ENCODE measurements around the gene ADSS2. TPM values are rescaled to one million over a fixed set of nuclear protein-coding genes. Genes with fewer than 3 reads are reported as not detected.
"Not testable (repeated sequence)": the region's sequence is repeated elsewhere in the genome, so short reads cannot be mapped to it uniquely, and the experiment has no call there.

ADSS2 gene
- total RNA-seq, 4 donors from 2014 or later: 39.4 to 59.3 (median 47.0) TPM

DNA sequence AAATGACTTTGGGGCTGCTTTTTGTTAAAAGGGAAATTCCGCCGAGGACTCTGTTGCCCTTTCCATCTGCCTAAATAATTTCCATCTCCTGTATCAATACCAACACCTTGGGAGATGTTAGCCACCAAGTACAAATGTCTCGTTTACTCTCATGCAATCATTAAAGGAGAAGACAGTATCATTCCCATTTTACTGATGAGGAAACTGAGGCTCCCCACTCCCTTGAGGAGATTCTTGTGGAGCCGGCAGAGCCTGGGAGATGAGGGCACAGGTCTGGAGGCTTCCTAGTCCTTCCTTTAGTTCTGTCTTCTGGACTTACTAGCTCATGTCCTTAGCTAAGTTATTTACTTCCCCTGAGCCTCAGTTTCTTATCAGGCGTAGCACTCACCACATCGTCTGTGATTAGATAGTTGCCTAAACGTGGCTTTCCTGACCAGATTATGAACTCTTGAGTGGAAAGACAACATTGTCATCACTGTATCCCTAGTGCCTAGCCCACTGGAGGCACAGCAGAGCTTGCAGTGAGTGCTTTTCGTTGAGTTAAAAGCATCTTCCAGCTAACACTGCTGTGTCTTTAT, 81.6 kb downstream of the ADSS2 start:
- H3K4me3 ChIP-seq (ENCODE audit: low read depth, poor library complexity, severe bottlenecking): no peak overlapping the region
- intact Hi-C loops (cut with DNase I; ENCODE audit: low total_unique reads): loop anchor here (1.0 kb wide), 1 partner anchor 45 kb away; no protein-coding TSS in a partner anchor
- 70% methylated on average over 8 of the region's 8 CpGs for WGBS, 2 donors
- TF ChIP-seq, protein P1, sequence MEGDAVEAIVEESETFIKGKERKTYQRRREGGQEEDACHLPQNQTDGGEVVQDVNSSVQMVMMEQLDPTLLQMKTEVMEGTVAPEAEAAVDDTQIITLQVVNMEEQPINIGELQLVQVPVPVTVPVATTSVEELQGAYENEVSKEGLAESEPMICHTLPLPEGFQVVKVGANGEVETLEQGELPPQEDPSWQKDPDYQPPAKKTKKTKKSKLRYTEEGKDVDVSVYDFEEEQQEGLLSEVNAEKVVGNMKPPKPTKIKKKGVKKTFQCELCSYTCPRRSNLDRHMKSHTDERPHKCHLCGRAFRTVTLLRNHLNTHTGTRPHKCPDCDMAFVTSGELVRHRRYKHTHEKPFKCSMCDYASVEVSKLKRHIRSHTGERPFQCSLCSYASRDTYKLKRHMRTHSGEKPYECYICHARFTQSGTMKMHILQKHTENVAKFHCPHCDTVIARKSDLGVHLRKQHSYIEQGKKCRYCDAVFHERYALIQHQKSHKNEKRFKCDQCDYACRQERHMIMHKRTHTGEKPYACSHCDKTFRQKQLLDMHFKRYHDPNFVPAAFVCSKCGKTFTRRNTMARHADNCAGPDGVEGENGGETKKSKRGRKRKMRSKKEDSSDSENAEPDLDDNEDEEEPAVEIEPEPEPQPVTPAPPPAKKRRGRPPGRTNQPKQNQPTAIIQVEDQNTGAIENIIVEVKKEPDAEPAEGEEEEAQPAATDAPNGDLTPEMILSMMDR (IDR thresholded peaks at IDR 0.05): no peak
- no peak for DNase-seq (ENCODE audit: low spot score in 2 of 2)

DNA sequence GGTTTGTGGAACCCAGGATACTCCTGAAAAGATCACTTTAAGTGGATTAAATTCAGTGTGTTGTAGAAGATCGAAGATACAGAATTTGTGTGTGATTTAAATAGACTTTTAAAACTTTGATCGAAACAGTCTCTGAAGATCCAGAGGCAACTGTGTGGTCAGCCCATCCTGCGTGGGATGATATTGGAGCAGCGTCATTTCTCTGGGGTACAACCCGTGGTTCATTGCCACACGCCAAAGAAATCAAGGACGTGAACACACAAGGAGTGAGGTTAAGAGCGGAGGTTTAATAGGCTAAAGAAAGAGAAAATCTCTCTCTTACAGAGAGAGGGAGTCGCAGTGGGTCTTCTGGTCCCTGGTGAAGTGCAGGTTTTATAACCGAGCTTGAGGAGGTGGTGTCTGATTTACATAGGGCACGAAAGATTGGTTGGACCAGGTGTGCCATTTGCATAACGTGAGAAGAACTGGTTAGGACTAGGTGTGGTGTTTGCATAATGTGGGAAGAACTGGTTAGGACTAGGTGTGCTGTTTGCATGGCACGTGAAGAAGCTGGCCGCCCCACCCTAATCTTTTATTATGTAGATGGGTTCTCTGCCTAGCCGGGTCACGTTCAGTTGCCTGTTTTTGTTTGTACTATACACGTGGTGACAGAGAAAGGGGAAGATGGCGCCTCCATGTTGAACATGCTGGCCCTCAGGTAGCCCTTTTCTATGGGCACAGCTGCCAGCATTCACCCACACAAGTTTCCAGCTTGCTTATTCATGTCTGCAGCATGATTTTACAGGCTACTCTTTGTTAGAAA, 82.3 kb downstream of the ADSS2 start:
- H3K4me3 ChIP-seq (ENCODE audit: low read depth, poor library complexity, severe bottlenecking): no peak overlapping the region
- intact Hi-C loops (cut with DNase I; ENCODE audit: low total_unique reads): loop anchor here (1.0 kb wide), 1 partner anchor 46 kb away; no protein-coding TSS in a partner anchor
- WGBS, 2 donors: 56 to 72% methylated on average over 18 of the region's 18 CpGs
- DNase-seq (ENCODE audit: low spot score in 2 of 2): peak in 1 of 2 donors; percentile 76
- TF ChIP-seq POLR2A (IDR thresholded peaks at IDR 0.05): no peak
- TF ChIP-seq, protein P1 (IDR thresholded peaks at IDR 0.05): no peak

- 79% methylated on average over 5 of the region's 5 CpGs for WGBS, 2 donors
Measured at GRCh38 chr1:244368279-244368678, 83.4 kb downstream of the ADSS2 start.

GRCh38 chr1:244367399-244368114, 84.2 kb downstream of the ADSS2 start:
- TF ChIP-seq, protein P1 (IDR thresholded peaks at IDR 0.05): no peak
- no peak for TF ChIP-seq POLR2A (IDR thresholded peaks at IDR 0.05)
- WGBS, 2 donors: 85 to 91% methylated on average over 18 of the region's 18 CpGs
- intact Hi-C loops (cut with DNase I; ENCODE audit: low total_unique reads): no loop called here
- no peak for DNase-seq (ENCODE audit: low spot score in 2 of 2)
- H3K4me3 ChIP-seq (ENCODE audit: low read depth, poor library complexity, severe bottlenecking): no peak overlapping the region

More at GRCh38 chr1:244368279-244368678, 83.4 kb downstream of the ADSS2 start:
- DNase-seq (ENCODE audit: low spot score in 2 of 2): no peak
- no peak overlapping the region for H3K4me3 ChIP-seq (ENCODE audit: low read depth, poor library complexity, severe bottlenecking)
- intact Hi-C loops (cut with DNase I; ENCODE audit: low total_unique reads): no loop called here
- TF ChIP-seq POLR2A (IDR thresholded peaks at IDR 0.05): no peak
- TF ChIP-seq, protein P1 (IDR thresholded peaks at IDR 0.05): no peak

DNA sequence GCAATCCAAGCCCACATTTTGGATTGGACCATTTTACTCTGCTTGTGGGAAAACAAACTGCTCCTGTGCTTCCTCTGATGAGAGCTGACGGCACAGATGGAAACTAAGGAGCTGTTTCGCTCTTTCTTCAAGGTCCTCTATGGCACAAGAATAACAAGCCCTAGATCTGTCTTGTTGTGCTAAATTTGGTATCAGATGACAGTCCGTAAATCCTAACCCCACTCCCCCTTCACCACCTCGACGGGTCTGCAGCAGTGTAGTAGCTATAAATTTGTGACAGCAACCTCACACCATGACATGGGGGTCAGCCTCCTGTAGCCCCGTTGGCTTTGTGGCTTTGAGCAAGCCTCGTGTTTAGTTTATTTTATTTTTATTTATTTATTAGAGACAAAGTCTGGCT, 85.9 kb downstream of the ADSS2 start:
- DNase-seq (ENCODE audit: low spot score in 2 of 2): no peak
- no peak for TF ChIP-seq POLR2A (IDR thresholded peaks at IDR 0.05)
- TF ChIP-seq, protein P1 (IDR thresholded peaks at IDR 0.05): no peak
- WGBS, 2 donors: 61 to 66% methylated on average over 7 of the region's 7 CpGs

DNA sequence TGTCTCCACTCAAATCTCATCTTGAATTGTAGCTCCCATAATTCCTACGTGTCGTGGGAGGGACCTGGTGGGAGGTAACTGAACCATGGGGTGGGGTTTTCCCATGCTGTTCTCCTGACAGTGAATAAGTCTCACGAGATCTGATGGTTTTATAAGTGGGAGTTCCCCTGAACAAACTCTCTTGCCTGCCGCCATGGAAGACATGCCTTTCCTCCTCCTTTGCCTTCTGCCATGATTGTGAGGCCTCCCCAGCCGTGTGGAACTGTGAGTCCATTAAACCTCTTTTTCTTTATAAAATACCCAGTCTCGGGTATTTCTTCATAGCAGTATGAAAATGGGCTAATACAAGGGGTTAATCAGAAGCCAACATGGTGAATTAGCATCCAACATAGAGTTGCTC, 86.4 kb downstream of the ADSS2 start:
- DNase-seq (ENCODE audit: low spot score in 2 of 2); intact Hi-C loops (cut with DNase I; ENCODE audit: low total_unique reads); H3K4me3 ChIP-seq (ENCODE audit: low read depth, poor library complexity, severe bottlenecking): not testable (repeated sequence)
- 74 to 97% methylated on average over 6 of the region's 6 CpGs for WGBS, 2 donors

More for the DNA sequence above, 85.9 kb downstream of the ADSS2 start:
- intact Hi-C loops (cut with DNase I; ENCODE audit: low total_unique reads): no loop called here
- no peak overlapping the region for H3K4me3 ChIP-seq (ENCODE audit: low read depth, poor library complexity, severe bottlenecking)
